Epithelial cell of proximal tubule (primary cell): ENCODE measurements around the gene SOX30. TPM values are rescaled to one million over a fixed set of nuclear protein-coding genes. Genes with fewer than 3 reads are reported as not detected.

Experiments used
- DNase-seq: peaks from one replicate; pipeline ENCODE4 v3.0.0-alpha.2; 2011; ENCODE audit warnings: low read depth
- H3K4me3 ChIP-seq: 2 replicates; pipeline ENCODE4 v1.5.1; 2011; ENCODE audit warnings: low read depth, mild to moderate bottlenecking, low read length
- total RNA-seq: library from RNA; depleted of rRNA; stranded (reverse); fragments of >200 nt; gene quantifications from 2 replicates; pipeline ENCODE4 v1.2.3, GENCODE V29; 2015
- TF ChIP-seq, protein P1 (sequence below): conservative IDR thresholded peaks from 2 replicates; pipeline ENCODE4 v1.5.1; 2012; ENCODE audit warnings: low read depth, mild to moderate bottlenecking, low read length

Gene SOX30
- total RNA-seq, 1 donor from 2014 or later: 0.23 TPM

DNA sequence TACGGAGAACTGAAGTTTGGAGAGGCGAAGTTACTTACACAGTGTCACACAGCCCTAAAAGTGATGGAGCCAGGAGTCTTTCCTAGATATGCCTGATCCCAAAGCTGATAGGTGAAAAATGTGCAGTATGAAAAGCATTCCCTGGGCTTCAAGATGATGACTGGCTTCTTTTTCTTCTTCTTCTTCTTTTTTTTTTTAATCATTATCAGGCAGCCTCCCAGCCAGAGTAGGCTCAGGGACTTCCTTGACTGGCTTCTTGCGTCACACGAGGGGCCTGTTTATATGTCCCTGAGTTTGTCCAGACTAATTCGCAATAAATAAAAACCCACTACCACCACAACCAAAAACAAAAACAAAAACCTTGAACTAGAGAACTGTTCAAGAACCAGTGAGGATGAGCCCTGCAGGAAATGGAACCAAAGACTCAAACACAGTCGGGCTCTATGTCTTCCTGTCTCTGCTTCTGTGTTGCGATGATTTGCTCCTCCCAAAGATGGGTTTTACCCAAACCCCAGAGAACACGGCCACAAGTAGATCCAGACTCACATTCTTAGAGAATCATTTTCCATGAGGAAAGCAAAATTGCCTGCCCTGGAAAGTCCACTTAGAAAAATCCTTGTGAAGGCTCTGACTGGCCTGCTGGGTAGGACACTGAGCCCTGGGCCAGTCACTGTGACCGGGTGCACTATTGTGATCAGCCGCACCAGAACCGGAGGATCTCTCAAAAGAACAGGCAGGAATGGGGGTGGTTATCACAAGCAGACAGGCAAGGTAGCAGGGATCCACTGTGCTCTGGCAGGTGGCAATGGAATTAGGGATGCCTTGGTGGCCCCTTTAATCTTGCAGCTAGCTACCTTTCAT, 38.6 kb downstream of the SOX30 start:
- TF ChIP-seq, protein P1, sequence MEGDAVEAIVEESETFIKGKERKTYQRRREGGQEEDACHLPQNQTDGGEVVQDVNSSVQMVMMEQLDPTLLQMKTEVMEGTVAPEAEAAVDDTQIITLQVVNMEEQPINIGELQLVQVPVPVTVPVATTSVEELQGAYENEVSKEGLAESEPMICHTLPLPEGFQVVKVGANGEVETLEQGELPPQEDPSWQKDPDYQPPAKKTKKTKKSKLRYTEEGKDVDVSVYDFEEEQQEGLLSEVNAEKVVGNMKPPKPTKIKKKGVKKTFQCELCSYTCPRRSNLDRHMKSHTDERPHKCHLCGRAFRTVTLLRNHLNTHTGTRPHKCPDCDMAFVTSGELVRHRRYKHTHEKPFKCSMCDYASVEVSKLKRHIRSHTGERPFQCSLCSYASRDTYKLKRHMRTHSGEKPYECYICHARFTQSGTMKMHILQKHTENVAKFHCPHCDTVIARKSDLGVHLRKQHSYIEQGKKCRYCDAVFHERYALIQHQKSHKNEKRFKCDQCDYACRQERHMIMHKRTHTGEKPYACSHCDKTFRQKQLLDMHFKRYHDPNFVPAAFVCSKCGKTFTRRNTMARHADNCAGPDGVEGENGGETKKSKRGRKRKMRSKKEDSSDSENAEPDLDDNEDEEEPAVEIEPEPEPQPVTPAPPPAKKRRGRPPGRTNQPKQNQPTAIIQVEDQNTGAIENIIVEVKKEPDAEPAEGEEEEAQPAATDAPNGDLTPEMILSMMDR: no peak
- no peak for DNase-seq
- H3K4me3 ChIP-seq: no peak overlapping the region

DNA sequence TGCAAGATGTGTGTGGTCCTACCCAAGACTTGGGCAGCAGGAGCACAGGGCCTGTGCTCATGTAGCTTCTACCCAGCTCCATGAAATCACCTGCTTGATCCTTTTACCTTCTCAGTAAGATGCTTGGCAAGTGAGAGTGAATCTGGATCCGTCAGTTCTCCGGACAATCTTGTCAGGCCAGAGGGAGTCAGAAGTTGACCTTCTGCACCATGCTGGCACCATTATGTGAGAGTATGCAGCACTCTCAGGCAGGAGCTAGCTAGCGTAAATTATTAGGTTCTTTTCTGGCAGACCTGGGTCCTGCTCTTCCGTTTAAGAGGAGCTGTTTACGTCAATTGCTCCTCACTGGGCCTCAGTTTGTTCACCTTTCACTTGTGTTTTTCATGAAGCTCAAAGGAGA, 39.7 kb downstream of the SOX30 start:
- DNase-seq: no peak
- TF ChIP-seq, protein P1: no peak
- H3K4me3 ChIP-seq: no peak overlapping the region

DNA sequence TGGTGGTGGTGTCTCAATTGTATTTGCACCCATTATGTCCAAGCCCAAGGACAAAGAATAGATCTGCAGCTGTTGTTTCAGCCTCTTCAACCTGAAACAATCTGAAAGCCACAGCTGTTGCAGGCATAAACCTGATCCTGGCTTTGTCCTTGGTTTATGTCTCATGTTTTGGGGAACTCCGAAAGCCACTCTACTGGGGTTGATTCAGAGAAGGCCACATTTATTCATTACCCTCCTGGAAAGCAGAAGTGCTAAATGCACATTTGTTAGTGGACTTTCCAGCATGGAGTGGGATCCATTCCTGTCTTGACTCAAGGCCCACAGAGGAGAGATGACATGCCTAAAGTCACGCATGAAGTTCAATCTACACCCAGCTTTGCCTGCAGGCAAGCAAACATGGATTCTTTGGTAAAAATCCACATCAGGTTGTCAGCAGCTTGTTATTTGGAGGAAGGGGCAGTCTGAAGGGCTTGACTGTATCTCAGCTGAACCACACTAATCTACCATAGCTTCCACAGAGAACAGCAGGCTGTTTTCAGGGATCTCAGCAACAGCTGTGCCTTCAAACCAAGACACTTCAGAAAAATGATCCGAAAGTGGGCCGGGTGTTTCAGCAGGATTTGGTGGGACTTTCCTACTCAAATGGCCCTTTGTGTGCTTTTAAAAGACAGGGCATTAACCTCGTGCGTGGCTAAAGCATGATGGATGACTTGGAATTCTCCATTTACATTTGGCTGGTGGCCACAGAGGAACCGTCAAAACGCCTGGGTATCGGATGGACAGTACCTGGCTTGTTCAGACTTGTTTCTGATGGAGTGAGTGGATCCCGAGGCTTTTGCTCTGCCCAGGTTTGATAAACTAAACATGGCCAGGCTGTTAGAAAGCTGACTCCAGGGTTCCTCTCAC, 40.4 kb downstream of the SOX30 start:
- no peak overlapping the region for H3K4me3 ChIP-seq
- no peak for DNase-seq
- TF ChIP-seq, protein P1: no peak

DNA sequence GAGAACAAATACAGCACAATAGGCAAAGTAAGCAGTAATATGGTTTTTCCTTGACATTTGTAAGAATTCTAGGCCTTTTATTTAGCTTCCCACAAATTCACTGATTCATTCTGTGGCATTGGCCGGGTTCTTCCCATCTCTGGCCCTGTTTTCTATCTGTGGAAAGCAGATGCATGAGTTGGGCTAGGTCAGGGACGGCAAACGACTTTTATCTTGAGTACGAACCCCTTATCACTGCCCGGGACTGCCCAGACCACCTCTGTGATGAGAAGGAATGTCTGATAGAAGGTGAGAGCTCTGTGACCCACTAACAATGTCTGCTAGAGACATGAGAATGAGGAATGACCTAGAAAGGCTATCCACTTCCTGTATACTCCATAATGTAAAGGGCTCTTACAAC, 41.2 kb downstream of the SOX30 start:
- no peak overlapping the region for H3K4me3 ChIP-seq
- TF ChIP-seq, protein P1: no peak
- no peak for DNase-seq

DNA sequence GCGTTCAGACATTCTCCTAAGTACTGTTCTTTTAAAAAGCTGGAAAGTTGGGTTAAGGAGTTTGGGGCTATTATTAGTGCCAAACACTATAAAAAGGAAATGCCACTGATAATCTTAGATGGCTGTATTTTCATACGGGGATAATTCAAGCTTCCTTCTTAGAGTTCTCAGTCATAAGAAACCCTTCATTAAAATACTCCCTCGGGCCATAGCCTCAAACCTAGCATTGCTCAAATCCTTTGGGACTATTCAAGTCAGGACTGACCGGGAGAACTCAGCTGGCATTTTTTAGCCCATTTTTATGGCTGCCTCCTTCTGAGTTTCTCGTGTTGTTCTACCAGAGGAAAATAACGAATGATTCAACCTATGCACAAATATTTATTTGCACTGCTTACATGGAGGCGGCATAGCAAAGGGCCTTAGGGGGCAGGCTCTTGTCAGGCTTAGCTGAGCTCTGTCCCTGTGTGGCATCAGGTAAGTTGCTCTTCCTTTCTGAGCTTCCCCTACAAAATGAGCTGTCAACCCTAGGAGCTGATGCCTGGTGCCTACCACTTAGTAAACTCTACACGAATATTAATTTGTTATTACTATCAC, 43.2 kb downstream of the SOX30 start:
- no peak for DNase-seq
- TF ChIP-seq, protein P1: no peak
- no peak overlapping the region for H3K4me3 ChIP-seq

DNA sequence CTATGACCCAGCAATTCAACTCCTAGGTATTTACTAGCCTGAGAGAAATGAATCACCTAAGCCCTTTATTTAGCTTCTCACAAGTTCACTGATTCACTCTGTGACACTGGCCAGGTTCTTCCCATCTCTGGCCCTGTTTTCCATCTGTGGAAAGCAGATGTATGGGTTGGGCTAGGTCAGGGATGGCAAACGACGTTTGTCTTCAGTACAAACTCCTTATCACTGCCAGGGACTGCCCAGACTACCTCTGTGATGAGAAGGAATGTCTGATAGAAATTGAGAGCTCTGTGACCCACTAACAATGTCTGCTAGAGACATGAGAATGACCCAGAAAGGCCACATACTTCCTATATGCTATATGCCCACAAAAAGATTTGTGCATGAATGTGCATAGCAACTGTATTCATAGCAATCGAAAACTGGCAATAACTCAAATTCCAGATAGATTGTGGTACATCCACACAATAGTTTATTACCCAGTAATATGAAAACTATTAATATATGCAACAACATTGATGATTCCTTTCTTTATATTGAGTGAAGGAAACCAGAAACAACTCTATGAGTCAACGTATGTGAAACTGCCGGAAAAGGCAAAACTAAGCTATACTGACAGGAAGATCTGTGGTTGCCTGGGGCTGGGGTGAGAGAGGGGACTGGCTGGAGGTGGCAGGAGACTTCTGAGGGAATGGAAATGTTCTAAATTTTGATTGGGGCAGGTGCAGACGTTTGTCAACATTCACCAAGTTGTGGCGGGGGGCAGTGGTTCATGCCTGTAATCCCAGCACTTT, 44.7 kb downstream of the SOX30 start:
- TF ChIP-seq, protein P1: no peak
- no peak overlapping the region for H3K4me3 ChIP-seq
- peak; percentile 25 for DNase-seq
